ENCODE results near the gene ASTN2. TPM values are rescaled to one million over a fixed set of nuclear protein-coding genes. Genes with fewer than 3 reads are reported as not detected.

ASTN2 gene
- total and polyA plus RNA-seq, 9 of the 15 experiments (the other 6 are each of a cell fraction or from before 2014, with no cell fraction given): 0.56 to 3.5 (median 1.9) TPM

- H3K4me2 ChIP-seq (ENCODE audit: insufficient read depth, low read length): no peak overlapping the region
- no peaks in the 10 kb centered on the region for H3K9me3 ChIP-seq (replicated peaks; ENCODE audit: control insufficient read depth, insufficient read depth, low read depth, low read length)
- no peak overlapping the region for H3K27ac ChIP-seq (ENCODE audit: extremely low read depth, low read depth, low read length)
- no peaks in the 10 kb centered on the region for H3K79me2 ChIP-seq (ENCODE audit: control insufficient read depth, insufficient read depth, low read length)
- H3K4me3 ChIP-seq: no peak overlapping the region
- POLR2A ChIA-PET: interaction anchor here (1.1 kb wide), 1 partner anchor 13 kb away, joined by 4 read pairs; no protein-coding TSS in a partner anchor
- no peak for FAIRE-seq
- H3K9me1 ChIP-seq (ENCODE audit: control insufficient read depth, insufficient read depth, low read length): no peaks in the 10 kb centered on the region
- no peaks in the 10 kb centered on the region for H3K27me3 ChIP-seq (ENCODE audit: control insufficient read depth in 2 of 2, insufficient read depth in 2 of 2, low read length in 2 of 2)
- no peaks in the 10 kb centered on the region for H4K20me1 ChIP-seq (replicated peaks; ENCODE audit: control insufficient read depth, insufficient read depth, low read length)
- intact Hi-C loops (cut with micrococcal nuclease): no loop called here
- CTCF ChIA-PET (ENCODE audit: low intra/inter-chr PET ratio): no interaction called here
- no peak for ATAC-seq
- WGBS (ENCODE audit: insufficient coverage, low coverage, missing lambda C conversion rate): 0% methylated on average over 3 of the region's 3 CpGs
- H3K4me1 ChIP-seq (replicated peaks in 1 of 2; ENCODE audit: control insufficient read depth in 2 of 2, insufficient read depth in 2 of 2, low read length in 2 of 2): no peaks in the 10 kb centered on the region
- BruUV-seq (replicated peaks): no TSS peak
- H3K36me3 ChIP-seq (ENCODE audit: control insufficient read depth, insufficient read depth, low read length): no peaks in the 10 kb centered on the region
- no peak overlapping the region for H3K9ac ChIP-seq (ENCODE audit: insufficient read depth in 1 of 2, low read depth in 2 of 2, low read length in 2 of 2)
- no peak overlapping the region for H2AFZ ChIP-seq (ENCODE audit: low read depth, low read length)
- in situ Hi-C loops (cut with MboI): no loop called here
- no peak for DNase-seq (ENCODE audit: extremely low read depth in 1 of 4, low spot score in 3 of 4)
- TF ChIP-seq CUX1 (CRISPR knock-in tag; IDR thresholded peaks at IDR 0.05) (no peak), BMI1 (IDR thresholded peaks at IDR 0.05; ENCODE audit: low read length) (no peak), TCF15 (CRISPR knock-in tag; IDR thresholded peaks at IDR 0.05) (no peak)
Measured at GRCh38 chr9:116868201-116868600, 546.7 kb downstream of the ASTN2 start.

Data from K562 (cell line).